Left hindlimb (tissue), 1 donor: ENCODE results near the gene DAPL1.

ENCODE experiments used
- DNase-seq: peaks from one replicate; pipeline ENCODE4 v3.0.0-alpha.2; 2018

DAPL1 gene

DNA sequence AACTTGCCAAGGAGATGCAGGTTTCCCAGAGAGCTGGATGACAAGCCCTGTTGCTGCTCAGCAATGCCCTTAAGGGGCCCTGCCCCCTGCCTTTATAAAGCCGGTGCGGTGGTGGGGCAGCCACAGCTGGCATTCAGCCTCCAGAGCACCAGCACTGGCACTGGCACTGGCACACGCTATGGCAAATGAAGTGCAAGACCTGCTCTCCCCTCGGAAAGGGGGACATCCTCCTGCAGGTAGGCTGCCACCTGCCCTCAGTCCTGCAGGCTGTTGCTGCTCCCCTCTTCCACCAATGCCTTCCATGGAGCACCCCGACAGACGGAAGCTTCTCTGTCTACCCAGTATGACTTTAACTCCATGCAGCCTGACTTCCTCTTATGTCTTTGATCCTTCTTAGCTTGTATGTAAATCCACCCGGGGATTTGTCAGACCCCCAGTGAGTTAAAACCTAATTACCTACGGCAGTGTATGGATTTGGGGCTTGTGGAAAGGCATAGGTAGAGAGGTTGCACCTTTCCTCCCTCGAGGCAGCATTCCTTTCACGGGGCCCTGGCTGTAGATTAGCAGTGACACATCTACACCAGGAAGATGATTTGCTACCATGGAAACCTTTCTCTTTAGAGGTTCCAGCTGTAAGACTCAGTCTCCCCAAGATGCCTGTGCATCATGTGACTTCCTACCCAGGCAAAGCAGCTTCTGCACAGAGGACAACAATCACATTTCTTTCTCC, at the start of gene DAPL1:
TSS of gene DAPL1 (plus strand) at position 123 of the 730 bp plus-strand sequence. CDS start at position 179, 56 bp downstream.
- no peak for DNase-seq

DNA sequence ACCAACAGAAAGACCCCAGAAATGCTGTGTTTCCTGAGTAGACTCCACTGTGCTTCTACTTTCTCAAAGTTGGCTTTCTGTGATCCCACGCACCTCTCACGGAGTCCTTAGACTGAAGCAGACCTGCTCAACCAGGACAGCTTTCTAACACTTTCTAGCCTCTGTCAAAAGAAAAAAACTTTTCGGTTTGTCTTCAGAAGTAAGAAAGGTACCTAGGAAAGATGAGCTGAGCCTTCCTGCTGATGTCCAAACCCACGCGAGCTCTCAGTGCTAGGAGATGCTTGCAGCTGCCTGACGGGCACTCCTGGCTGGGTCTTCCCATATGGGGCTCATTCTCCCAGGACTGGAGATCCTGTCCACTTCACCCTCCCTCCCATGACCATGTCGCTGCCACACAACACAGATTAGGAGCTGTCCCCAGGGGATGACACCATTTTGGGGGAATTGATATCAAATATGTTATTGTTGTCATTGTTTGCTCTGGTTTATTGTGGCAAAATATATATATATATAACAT, 49.2 kb upstream of the DAPL1 start:
- no peak for DNase-seq

GRCh38 chr2:158746488-158746887, 48.6 kb upstream of the DAPL1 start:
- no peak for DNase-seq

DNA sequence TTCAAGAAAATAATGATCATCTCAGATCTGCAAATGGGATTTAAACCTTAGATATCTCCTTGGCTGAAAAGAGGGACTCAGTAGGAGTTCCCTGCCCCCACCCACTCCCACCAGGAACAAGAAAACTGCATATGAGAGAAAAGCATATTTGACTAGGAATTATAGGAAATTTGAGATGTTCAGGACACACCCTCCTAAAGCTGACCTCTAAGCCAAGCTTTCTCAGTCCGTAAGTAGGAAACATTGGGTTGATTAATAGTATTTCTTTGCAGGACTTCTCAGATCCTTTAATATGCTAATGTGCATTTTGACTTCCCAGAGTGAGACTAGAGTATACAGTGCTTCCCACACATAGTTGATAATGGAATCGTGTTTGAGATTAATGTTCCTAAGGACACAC, 47.8 kb upstream of the DAPL1 start:
- DNase-seq: no peak

GRCh38 chr2:158748926-158749590, 46.1 kb upstream of the DAPL1 start:
- no peak for DNase-seq

- no peak for DNase-seq
These were observed 44.5 kb upstream of the DAPL1 start for GRCh38 chr2:158750458-158751125.

DNA sequence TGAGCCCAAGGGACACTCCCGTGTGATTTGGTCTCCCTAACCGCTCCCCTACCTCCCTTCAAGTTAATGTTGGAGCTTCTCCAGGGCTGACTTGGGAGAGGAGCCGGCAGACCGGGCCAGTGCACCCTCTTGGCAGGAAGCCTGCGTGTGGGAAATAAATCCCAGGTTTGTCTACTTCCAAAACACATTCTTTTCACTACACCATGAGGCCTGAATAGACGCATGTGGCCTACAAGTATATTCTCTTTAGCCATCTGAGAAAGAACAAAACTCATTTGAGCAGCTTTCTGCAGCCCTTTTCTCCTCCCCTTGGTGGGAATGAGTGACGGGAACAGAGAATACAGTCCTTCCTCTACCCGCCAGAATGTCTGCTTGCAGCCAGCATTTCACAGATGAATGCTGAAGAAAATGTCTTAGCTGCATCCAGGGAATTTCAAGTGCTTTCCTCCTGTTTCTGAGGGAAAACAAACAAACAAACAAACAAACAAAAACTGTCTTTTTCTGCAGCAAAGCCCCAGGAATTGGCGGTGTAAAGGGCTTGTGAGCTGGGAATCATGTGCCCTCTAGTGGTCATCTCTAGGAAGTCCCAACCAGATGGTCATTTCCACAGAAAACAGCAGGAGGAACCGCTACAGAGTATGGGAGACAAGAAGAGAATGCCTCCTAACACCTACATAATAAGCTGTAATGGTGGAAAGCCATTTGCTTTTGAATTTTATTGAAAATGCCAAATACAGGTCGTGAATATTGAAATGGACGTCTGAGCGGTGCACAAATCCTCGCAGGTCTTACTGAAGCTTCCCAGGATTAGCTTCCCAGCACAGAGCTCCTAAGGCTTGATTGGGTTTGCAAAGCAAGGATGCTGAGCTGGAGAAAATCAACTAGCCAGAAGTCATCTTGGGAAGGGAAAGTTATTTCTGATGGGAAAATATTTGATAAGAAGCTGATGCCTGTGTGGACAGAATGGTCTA, 41.2 kb upstream of the DAPL1 start:
- peak; percentile 57 for DNase-seq

DNA sequence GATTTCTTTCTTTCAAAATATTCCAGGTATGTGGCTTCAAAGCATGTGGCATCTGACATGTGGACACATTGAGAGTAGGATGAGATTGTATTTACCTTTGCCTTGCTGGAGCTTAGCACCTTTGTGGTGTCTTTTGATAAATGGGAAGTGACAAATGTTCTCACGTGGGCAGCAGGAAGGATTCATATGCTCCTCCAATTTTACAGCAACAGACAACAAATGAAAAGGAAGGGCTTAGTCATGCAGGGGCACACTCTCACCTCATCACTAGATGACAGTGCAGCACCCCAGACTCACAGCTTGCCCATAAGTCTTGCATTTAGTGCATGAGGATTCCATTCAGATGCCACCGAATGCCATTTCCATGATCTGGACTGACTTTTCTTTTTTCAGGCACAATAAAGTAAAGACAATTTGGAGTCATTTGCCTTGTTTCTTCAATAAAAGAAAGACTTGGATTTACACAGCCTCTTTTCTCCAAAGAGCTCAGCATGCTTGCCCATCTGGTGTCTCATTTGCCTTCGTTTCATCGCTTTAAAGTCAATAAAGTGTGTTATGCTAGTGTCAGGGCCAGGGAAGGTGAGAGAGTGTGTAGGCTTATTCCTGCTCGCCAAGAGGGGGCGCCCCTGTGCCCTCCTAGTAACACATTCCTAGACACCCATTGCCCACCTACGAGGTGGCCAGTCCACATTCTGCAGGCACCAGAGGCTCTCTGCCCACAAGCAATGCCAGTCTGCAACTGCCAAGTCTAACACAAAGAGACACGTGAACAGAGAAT, 39.6 kb upstream of the DAPL1 start:
- no peak for DNase-seq

- DNase-seq: no peak
These were observed 38.8 kb upstream of the DAPL1 start for GRCh38 chr2:158756331-158756730.

- no peak for DNase-seq
These were observed 38.1 kb upstream of the DAPL1 start for GRCh38 chr2:158756976-158757375.

DNA sequence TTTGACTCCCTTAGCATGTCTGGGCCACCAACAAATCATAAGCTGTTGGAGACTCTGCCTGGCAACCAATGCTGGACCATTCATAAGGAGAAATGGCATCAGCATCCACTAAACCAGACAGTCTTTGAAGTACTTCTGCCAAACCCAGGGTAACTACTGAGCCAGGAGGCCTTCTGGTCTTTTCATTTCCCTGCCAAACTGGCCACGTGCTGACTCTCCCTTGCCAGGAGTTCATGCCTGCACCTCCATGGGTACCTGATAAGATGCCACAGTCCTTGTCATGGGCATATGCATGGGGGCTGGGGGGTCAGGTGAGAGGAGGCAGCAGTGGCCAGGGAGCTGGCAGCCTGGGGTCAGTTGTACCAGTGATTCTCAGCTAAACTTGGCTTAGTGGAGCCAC, 34.2 kb upstream of the DAPL1 start:
- no peak for DNase-seq

GRCh38 chr2:158761621-158762020, 33.5 kb upstream of the DAPL1 start:
- DNase-seq: no peak

DNA sequence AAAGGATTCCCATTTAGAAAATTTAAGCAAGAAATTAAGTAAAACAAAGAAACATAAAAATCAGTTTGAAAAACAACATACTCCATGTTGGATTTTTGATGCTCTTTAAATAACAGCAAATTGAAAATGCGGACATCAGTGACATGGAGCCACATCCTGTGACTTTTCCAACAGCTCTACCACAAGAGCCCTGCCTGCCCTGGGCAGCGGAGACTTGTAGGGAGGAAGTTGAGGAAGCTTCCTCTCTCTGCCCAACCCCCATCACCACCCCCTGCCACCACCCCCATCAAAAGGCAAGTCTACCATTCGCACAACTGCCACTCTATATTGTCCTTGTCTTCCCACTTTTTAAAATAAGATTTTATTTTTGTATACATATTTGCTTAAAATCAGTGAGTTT, 32.8 kb upstream of the DAPL1 start:
- no peak for DNase-seq

DNA sequence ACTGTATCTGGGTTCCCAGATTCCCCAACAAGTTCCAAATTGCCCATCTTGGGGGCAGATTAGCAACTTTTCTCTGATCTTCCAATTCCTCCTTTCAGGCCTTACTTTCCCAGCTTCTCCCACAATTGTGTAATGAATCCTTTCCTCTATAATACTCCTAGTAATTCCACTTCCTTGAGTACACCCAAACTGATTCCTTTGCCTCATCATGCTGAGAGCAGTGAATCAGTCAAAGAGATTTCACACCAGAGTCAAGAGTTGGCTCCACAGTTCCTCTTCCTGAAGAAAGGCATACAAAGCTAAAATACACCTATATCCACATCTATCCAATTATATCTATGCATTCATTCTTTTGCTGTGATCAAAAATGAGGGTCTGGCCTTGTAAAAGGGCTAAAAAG, 28.6 kb upstream of the DAPL1 start:
- DNase-seq: no peak

- DNase-seq: no peak
These were observed 22.6 kb upstream of the DAPL1 start for GRCh38 chr2:158772306-158773078.

GRCh38 chr2:158773121-158773520, 22.0 kb upstream of the DAPL1 start:
- no peak for DNase-seq

GRCh38 chr2:158774681-158775080, 20.4 kb upstream of the DAPL1 start:
- no peak for DNase-seq

- DNase-seq: no peak
These were observed 19.7 kb upstream of the DAPL1 start for GRCh38 chr2:158775273-158776027.

DNA sequence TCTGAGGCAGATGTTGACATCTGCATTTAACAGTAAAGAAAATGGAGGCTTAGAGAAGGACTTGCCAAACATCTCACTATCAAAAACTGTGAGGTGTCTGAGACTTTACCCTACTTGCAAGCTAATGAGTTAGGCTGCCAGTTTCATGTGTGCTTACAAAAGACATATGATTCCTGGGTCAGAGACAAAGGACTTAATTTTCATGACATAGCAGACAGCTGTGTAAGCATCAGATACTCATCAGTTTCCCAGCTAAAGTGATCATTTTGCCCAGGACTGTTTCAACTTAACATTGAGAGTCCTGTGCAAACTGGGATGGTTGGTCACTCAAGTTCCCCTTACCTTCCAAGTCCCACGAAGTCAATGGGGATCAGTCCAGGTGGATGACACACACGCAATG, 18.9 kb upstream of the DAPL1 start:
- no peak for DNase-seq

GRCh38 chr2:158777077-158777476, 18.0 kb upstream of the DAPL1 start:
- no peak for DNase-seq
